Panc1 (cell line): ENCODE results near the gene MAP1B.

ENCODE experiments used
- POLR2AphosphoS5 ChIP-seq: IDR thresholded peaks from 2 replicates; pipeline ENCODE4 v1.6.1; 2012; ENCODE audit warnings: mild to moderate bottlenecking, low read depth, low read length, moderate library complexity
- TF ChIP-seq, protein P1 (sequence below): fragments of 450-650 bp; IDR thresholded peaks from 2 replicates; pipeline ENCODE4 v1.5.1; 2017; ENCODE audit warnings: mild to moderate bottlenecking

- TF ChIP-seq, protein P1, sequence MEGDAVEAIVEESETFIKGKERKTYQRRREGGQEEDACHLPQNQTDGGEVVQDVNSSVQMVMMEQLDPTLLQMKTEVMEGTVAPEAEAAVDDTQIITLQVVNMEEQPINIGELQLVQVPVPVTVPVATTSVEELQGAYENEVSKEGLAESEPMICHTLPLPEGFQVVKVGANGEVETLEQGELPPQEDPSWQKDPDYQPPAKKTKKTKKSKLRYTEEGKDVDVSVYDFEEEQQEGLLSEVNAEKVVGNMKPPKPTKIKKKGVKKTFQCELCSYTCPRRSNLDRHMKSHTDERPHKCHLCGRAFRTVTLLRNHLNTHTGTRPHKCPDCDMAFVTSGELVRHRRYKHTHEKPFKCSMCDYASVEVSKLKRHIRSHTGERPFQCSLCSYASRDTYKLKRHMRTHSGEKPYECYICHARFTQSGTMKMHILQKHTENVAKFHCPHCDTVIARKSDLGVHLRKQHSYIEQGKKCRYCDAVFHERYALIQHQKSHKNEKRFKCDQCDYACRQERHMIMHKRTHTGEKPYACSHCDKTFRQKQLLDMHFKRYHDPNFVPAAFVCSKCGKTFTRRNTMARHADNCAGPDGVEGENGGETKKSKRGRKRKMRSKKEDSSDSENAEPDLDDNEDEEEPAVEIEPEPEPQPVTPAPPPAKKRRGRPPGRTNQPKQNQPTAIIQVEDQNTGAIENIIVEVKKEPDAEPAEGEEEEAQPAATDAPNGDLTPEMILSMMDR, result no peak
- TF ChIP-seq POLR2AphosphoS5, result no peak
Observed at GRCh38 chr5:72199681-72200080, 92.4 kb downstream of the MAP1B start.
